ENCODE measurements around the gene CEP170.

- TF ChIP-seq CTCF (IDR thresholded peaks at IDR 0.05; ENCODE audit: poor library complexity, severe bottlenecking) (no peak), POLR2AphosphoS5 (IDR thresholded peaks at IDR 0.05) (no peak), EZH2 (IDR thresholded peaks at IDR 0.05; ENCODE audit: borderline replicate concordance, insufficient read depth, low read length, poor library complexity, severe bottlenecking) (no peak), MXI1 (conservative IDR thresholded peaks at IDR 0.05; ENCODE audit: poor library complexity, severe bottlenecking) (no peak), EP300 (conservative IDR thresholded peaks at IDR 0.05; ENCODE audit: poor library complexity, severe bottlenecking) (no peak), SMC3 (conservative IDR thresholded peaks at IDR 0.05; ENCODE audit: poor library complexity) (no peak), RAD21 (conservative IDR thresholded peaks at IDR 0.05) (no peak), REST (IDR thresholded peaks at IDR 0.05; ENCODE audit: borderline replicate concordance) (no peak)
Observed at GRCh38 chr1:243250102-243250501, 5.0 kb downstream of the CEP170 start.
